Measurements from ENCODE around the gene KATNAL2.

The KATNAL2 gene, protein sequence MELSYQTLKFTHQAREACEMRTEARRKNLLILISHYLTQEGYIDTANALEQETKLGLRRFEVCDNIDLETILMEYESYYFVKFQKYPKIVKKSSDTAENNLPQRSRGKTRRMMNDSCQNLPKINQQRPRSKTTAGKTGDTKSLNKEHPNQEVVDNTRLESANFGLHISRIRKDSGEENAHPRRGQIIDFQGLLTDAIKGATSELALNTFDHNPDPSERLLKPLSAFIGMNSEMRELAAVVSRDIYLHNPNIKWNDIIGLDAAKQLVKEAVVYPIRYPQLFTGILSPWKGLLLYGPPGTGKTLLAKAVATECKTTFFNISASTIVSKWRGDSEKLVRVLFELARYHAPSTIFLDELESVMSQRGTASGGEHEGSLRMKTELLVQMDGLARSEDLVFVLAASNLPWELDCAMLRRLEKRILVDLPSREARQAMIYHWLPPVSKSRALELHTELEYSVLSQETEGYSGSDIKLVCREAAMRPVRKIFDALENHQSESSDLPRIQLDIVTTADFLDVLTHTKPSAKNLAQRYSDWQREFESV

DNA sequence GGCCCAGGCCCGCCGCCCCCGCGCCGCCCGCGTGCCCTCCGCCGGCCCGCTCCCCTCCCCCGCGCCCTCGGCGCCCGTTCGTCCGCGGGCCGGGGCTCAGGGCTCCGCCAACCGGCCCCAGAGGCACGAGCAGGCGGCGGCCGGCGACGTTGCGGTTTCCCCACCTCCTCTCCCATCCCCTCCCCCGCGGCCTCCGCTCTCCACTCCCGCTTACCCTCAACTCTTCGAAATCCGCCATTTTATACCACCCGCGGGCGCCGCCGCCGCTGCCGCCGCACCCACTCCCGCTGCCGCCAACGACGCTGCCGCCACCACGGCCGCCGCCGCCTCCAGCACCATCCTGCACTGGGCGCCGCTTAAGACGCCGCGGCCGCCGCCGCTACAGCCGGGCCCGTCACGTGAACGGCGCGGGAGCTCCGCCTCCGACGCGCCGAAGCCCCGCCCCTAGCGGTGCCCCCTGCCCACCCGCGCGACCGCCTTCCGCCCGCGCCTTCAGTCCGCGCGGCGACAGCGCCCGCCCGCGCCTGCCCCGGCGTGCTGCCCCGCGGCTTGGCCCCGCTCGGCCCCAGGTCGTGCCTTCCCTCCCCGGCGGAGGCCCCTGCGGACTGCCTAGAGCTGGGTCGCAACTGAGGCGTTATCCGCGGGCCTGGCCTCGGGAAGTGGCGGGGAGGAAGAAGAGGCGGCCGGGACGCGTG lies at the start of gene KATNAL2, which contains the start of gene PIAS2:
TSS of gene KATNAL2 (plus strand) at position 495 of the 695 bp plus-strand sequence. CDS start 29,271 bp downstream, outside the sequence.
TSS of gene PIAS2 (minus strand) at position 400 of the 695 bp plus-strand sequence. CDS start at position 238, 162 bp downstream.
- Histone ChIP-seq H3K36me3 (ENCODE audit: low read length) (peaks cover 7% of the 10 kb centered on the region; the same call in 1 of the 2 replicates), H3K4me3 (ENCODE audit: insufficient read depth, low read length, poor library complexity, severe bottlenecking) (peak within 1 kb of the TSS; percentile 61), H3K79me2 (ENCODE audit: insufficient read depth, low read length) (peaks cover 88% of the 10 kb centered on the region), H3K9me2 (replicated peaks; ENCODE audit: insufficient read depth, low read length) (no peaks in the 10 kb centered on the region), H3K9me3 (ENCODE audit: insufficient read depth, low read length) (no peaks in the 10 kb centered on the region), H3K27me3 (ENCODE audit: low read length) (no peaks in the 10 kb centered on the region), H3K9ac (ENCODE audit: low read length) (peak within 1 kb of the TSS; percentile 89), H3K4me2 (ENCODE audit: low read depth, low read length, poor library complexity, severe bottlenecking) (peak within 1 kb of the TSS; percentile 89), H2AFZ (ENCODE audit: low read depth, low read length, severe bottlenecking) (peak within 1 kb of the TSS; percentile 37), H3F3A (ENCODE audit: insufficient read depth) (peaks cover 24% of the 10 kb centered on the region; the same call in 1 of the 2 replicates), H3K27ac (ENCODE audit: low read depth, low read length) (peak within 1 kb of the TSS; percentile 68), H4K20me1 (ENCODE audit: low read depth, low read length) (peaks cover 15% of the 10 kb centered on the region)
- TF ChIP-seq EZH2phosphoT487 (conservative IDR thresholded peaks at IDR 0.05; ENCODE audit: low read length) (no peak), CTCF (IDR thresholded peaks at IDR 0.05; ENCODE audit: insufficient read depth, low read length, poor library complexity, severe bottlenecking) (no peak)

- Histone ChIP-seq H3K79me2 (ENCODE audit: insufficient read depth, low read length) (peaks cover 91% of the 10 kb centered on the region), H3K9ac (ENCODE audit: low read length) (no peak overlapping the region), H3F3A (ENCODE audit: insufficient read depth) (no peaks in the 10 kb centered on the region), H3K9me2 (replicated peaks; ENCODE audit: insufficient read depth, low read length) (no peaks in the 10 kb centered on the region), H3K27me3 (ENCODE audit: low read length) (no peaks in the 10 kb centered on the region), H2AFZ (ENCODE audit: low read depth, low read length, severe bottlenecking) (no peak overlapping the region), H3K4me3 (ENCODE audit: insufficient read depth, low read length, poor library complexity, severe bottlenecking) (no peak overlapping the region), H3K27ac (ENCODE audit: low read depth, low read length) (no peak overlapping the region), H3K36me3 (ENCODE audit: low read length) (0 out of 2 replicates have a peak, but pooled peaks cover 2% of the 10 kb centered on the region), H4K20me1 (ENCODE audit: low read depth, low read length) (0 out of 2 replicates have a peak, but pooled peaks cover 5% of the 10 kb centered on the region), H3K4me2 (ENCODE audit: low read depth, low read length, poor library complexity, severe bottlenecking) (no peak overlapping the region), H3K9me3 (ENCODE audit: insufficient read depth, low read length) (0 out of 2 replicates have a peak, but pooled peaks cover 6% of the 10 kb centered on the region)
- no peak for TF ChIP-seq CTCF (IDR thresholded peaks at IDR 0.05; ENCODE audit: insufficient read depth, low read length, poor library complexity, severe bottlenecking)
- TF ChIP-seq EZH2phosphoT487 (conservative IDR thresholded peaks at IDR 0.05; ENCODE audit: low read length), result no peak
These were observed 49.1 kb upstream of the KATNAL2 start for GRCh38 chr18:46868169-46868921.

- H2AFZ ChIP-seq (ENCODE audit: low read depth, low read length, severe bottlenecking), result no peak overlapping the region
- H3K36me3 ChIP-seq (ENCODE audit: low read length), result peaks cover 31% of the 10 kb centered on the region
- peaks cover 95% of the 10 kb centered on the region for H3K79me2 ChIP-seq (ENCODE audit: insufficient read depth, low read length)
- H3K9me2 ChIP-seq (replicated peaks; ENCODE audit: insufficient read depth, low read length), result no peaks in the 10 kb centered on the region
- H3K27ac ChIP-seq (ENCODE audit: low read depth, low read length), result peak overlapping the region; percentile 21; the same call in 1 of the 2 replicates
- no peak overlapping the region for H3K9ac ChIP-seq (ENCODE audit: low read length)
- no peak overlapping the region for H3K4me2 ChIP-seq (ENCODE audit: low read depth, low read length, poor library complexity, severe bottlenecking)
- 0 out of 2 replicates have a peak, but pooled peaks cover 2% of the 10 kb centered on the region for H4K20me1 ChIP-seq (ENCODE audit: low read depth, low read length)
- no peaks in the 10 kb centered on the region for H3K27me3 ChIP-seq (ENCODE audit: low read length)
- H3F3A ChIP-seq (ENCODE audit: insufficient read depth), result no peaks in the 10 kb centered on the region
- peaks cover 27% of the 10 kb centered on the region; the same call in 1 of the 2 replicates for H3K9me3 ChIP-seq (ENCODE audit: insufficient read depth, low read length)
- no peak overlapping the region for H3K4me3 ChIP-seq (ENCODE audit: insufficient read depth, low read length, poor library complexity, severe bottlenecking)
- TF ChIP-seq CTCF (IDR thresholded peaks at IDR 0.05; ENCODE audit: insufficient read depth, low read length, poor library complexity, severe bottlenecking) (no peak), EZH2phosphoT487 (conservative IDR thresholded peaks at IDR 0.05; ENCODE audit: low read length) (no peak)
These were observed 39.9 kb upstream of the KATNAL2 start for GRCh38 chr18:46877329-46877987.

Measured in SU-DHL-6 (cell line).